H9 (cell line): ENCODE data around the gene USP43. TPM values are rescaled to one million over a fixed set of nuclear protein-coding genes. Genes with fewer than 3 reads are reported as not detected.

Experiments
- DNase-seq: peaks from one replicate; pipeline ENCODE4 v3.0.0-alpha.2; 2017
- H2AFZ ChIP-seq: one replicate; pipeline ENCODE4 v1.6.1; 2013; ENCODE audit warnings: mild to moderate bottlenecking, low read length, control low read depth, moderate library complexity
- H2AK5ac ChIP-seq: 2 replicates; pipeline ENCODE4 v1.6.1; 2013; ENCODE audit warnings: low read length, control low read depth, mixed read lengths; ENCODE audit not compliant: insufficient read length
- H2BK120ac ChIP-seq: one replicate; pipeline ENCODE4 v1.6.1; 2013; ENCODE audit warnings: low read depth, mild to moderate bottlenecking, low read length, control low read depth, inconsistent platforms; ENCODE audit not compliant: poor library complexity, severe bottlenecking
- H2BK12ac ChIP-seq: 2 replicates; pipeline ENCODE4 v1.6.1; 2013; ENCODE audit warnings: low read length, control low read depth, mixed read lengths, low read depth; ENCODE audit not compliant: insufficient read length
- H2BK15ac ChIP-seq: 2 replicates; pipeline ENCODE4 v1.6.1; 2013; ENCODE audit warnings: low read depth, low read length, control low read depth
- H2BK20ac ChIP-seq: one replicate; pipeline ENCODE4 v1.6.1; 2013; ENCODE audit warnings: low read depth, mild to moderate bottlenecking, low read length, control low read depth, inconsistent platforms; ENCODE audit not compliant: poor library complexity, severe bottlenecking
- H2BK5ac ChIP-seq: 2 replicates; pipeline ENCODE4 v1.6.1; 2013; ENCODE audit warnings: low read length, control low read depth, mixed read lengths; ENCODE audit not compliant: insufficient read length
- H3K14ac ChIP-seq: 2 replicates; pipeline ENCODE4 v1.6.1; 2013; ENCODE audit warnings: low read length, control low read depth; ENCODE audit not compliant: insufficient read depth
- H3K18ac ChIP-seq: 2 replicates; pipeline ENCODE4 v1.6.1; 2013; ENCODE audit warnings: low read depth, mild to moderate bottlenecking, mixed read lengths, low read length, control low read depth; ENCODE audit not compliant: insufficient read length
- H3K23ac ChIP-seq: 2 replicates; pipeline ENCODE4 v1.6.1; 2013; ENCODE audit warnings: low read length, control low read depth, mixed read lengths, low read depth; ENCODE audit not compliant: insufficient read length
- H3K23me2 ChIP-seq: 2 replicates; pipeline ENCODE4 v1.6.1; 2013; ENCODE audit warnings: low read depth, mild to moderate bottlenecking, mixed read lengths, low read length, control low read depth; ENCODE audit not compliant: insufficient read length, poor library complexity, severe bottlenecking
- H3K27ac ChIP-seq: 2 replicates; pipeline ENCODE4 v1.5.1; 2013; ENCODE audit warnings: low read length, control low read depth, mixed read lengths, low read depth; ENCODE audit not compliant: insufficient read length
- H3K27me3 ChIP-seq: 2 replicates; pipeline ENCODE4 v1.6.1; 2013; ENCODE audit warnings: low read length, control low read depth, inconsistent platforms; ENCODE audit not compliant: insufficient read depth
- H3K4ac ChIP-seq: 2 replicates; pipeline ENCODE4 v1.6.1; 2013; ENCODE audit warnings: low read depth, mild to moderate bottlenecking, control low read depth, inconsistent platforms, low read length, moderate library complexity
- H3K4me1 ChIP-seq: 2 replicates; pipeline ENCODE4 v1.6.1; 2013; ENCODE audit warnings: low read length, control low read depth, inconsistent platforms; ENCODE audit not compliant: insufficient read depth
- H3K4me2 ChIP-seq: 2 replicates; pipeline ENCODE4 v1.6.1; 2013; ENCODE audit warnings: low read length, control low read depth, mixed read lengths; ENCODE audit not compliant: insufficient read length, insufficient read depth
- H3K56ac ChIP-seq: 2 replicates; pipeline ENCODE4 v1.6.1; 2013; ENCODE audit warnings: low read depth, mild to moderate bottlenecking, mixed read lengths, low read length, control low read depth; ENCODE audit not compliant: insufficient read length
- H3K79me1 ChIP-seq: 2 replicates; pipeline ENCODE4 v1.6.1; 2013; ENCODE audit warnings: low read depth, mild to moderate bottlenecking, moderate library complexity, low read length, control low read depth, inconsistent platforms; ENCODE audit not compliant: insufficient read depth, poor library complexity, severe bottlenecking
- H3K79me2 ChIP-seq: 2 replicates; pipeline ENCODE4 v1.6.1; 2013; ENCODE audit warnings: low read length, control low read depth, inconsistent platforms; ENCODE audit not compliant: insufficient read depth
- H3K9ac ChIP-seq: 2 replicates; pipeline ENCODE4 v1.6.1; 2013; ENCODE audit warnings: low read length, control low read depth, mixed read lengths; ENCODE audit not compliant: insufficient read length; ENCODE audit errors: extremely low read depth
- H3K9me3 ChIP-seq: one replicate; pipeline ENCODE4 v1.6.1; 2013; ENCODE audit warnings: low read depth, low read length, inconsistent platforms; ENCODE audit not compliant: control insufficient read depth
- H3T11ph ChIP-seq: one replicate; pipeline ENCODE4 v1.6.1; 2013; ENCODE audit warnings: mild to moderate bottlenecking, low read length, control low read depth, inconsistent platforms
- H4K20me1 ChIP-seq: one replicate; pipeline ENCODE4 v1.6.1; 2013; ENCODE audit not compliant: control insufficient read depth, insufficient read length, insufficient read depth
- H4K5ac ChIP-seq: 2 replicates; pipeline ENCODE4 v1.6.1; 2013; ENCODE audit warnings: low read depth, mild to moderate bottlenecking, mixed read lengths, low read length, control low read depth; ENCODE audit not compliant: insufficient read length
- H4K8ac ChIP-seq: replicated peaks from 2 replicates; pipeline ENCODE4 v1.6.1; 2013; ENCODE audit warnings: low read length, control low read depth, mixed read lengths, low read depth; ENCODE audit not compliant: insufficient read length
- H4K91ac ChIP-seq: 2 replicates; pipeline ENCODE4 v1.6.1; 2013; ENCODE audit warnings: low read depth, mild to moderate bottlenecking, moderate library complexity, mixed read lengths, low read length, control low read depth; ENCODE audit not compliant: insufficient read length
- H3K27ac Mint-ChIP-seq, 3 experiments: 2 replicates in 2 of 3; 3 replicates in 1 of 3; pipeline ENCODE4 v1.8.0; 2020 to 2021; ENCODE audit warnings: mixed read lengths in 3 of 3, mild to moderate bottlenecking in 1 of 3, moderate library complexity in 1 of 3
- H3K27me3 Mint-ChIP-seq: 2 replicates; pipeline ENCODE4 v1.8.0; 2021; ENCODE audit warnings: low read depth, mild to moderate bottlenecking, moderate library complexity, mixed read lengths
- H3K36me3 Mint-ChIP-seq, 3 experiments: 2 replicates in 2 of 3; 3 replicates in 1 of 3; pipeline ENCODE4 v1.8.0; 2020 to 2021; ENCODE audit warnings: low read depth in 3 of 3, mixed read lengths in 3 of 3; ENCODE audit not compliant: insufficient read depth in 1 of 3
- H3K4me1 Mint-ChIP-seq, 2 experiments: 2 replicates each; pipeline ENCODE4 v1.8.0; 2020; ENCODE audit warnings: mixed read lengths in 2 of 2
- H3K4me3 Mint-ChIP-seq, 2 experiments: 2 replicates in 1 of 2; 3 replicates in 1 of 2; pipeline ENCODE4 v1.8.0; 2020 to 2021; ENCODE audit warnings: mild to moderate bottlenecking in 2 of 2, mixed read lengths in 2 of 2, moderate library complexity in 1 of 2
- H3K9me3 Mint-ChIP-seq, 2 experiments: 2 replicates in 1 of 2; 3 replicates in 1 of 2; pipeline ENCODE4 v1.8.0; 2020; ENCODE audit warnings: mild to moderate bottlenecking in 2 of 2, mixed read lengths in 2 of 2, moderate library complexity in 1 of 2
- CTCF ChIP-seq: fragments of 200-600 bp; sonication (generic); conservative IDR thresholded peaks from 3 replicates; pipeline ENCODE4 v1.8.0; 2021; ENCODE audit warnings: antibody characterized with exemption, mild to moderate bottlenecking
- WGBS: extraction: QIAGEN DNeasy Blood & Tissue Kit; methylation state at CpG from one replicate; pipeline ENCODE4 v1.1.7; 2013; ENCODE audit warnings: missing lambda C conversion rate, low lambda C conversion rate, mixed read lengths; ENCODE audit not compliant: insufficient read length; ENCODE audit errors: extremely low coverage; 5-methylcytosine and 5-hydroxymethylcytosine counted together
- total RNA-seq: library from RNA; stranded (reverse); gene quantifications from 2 replicates; pipeline ENCODE4 v1.2.1, GENCODE V29; 2021

Gene USP43
- total RNA-seq, 1 experiment from 2014 or later, result 5.2 TPM

GRCh38 chr17:9677411-9677810, 32.1 kb downstream of the USP43 start:
- Histone ChIP-seq H2BK20ac (no peak overlapping the region), H2AFZ (no peak overlapping the region)
- no CpG with 5 or more reads among the region's 7 CpGs for WGBS

More at GRCh38 chr17:9677411-9677810, 32.1 kb downstream of the USP43 start:
- H3K27ac ChIP-seq, result no peak overlapping the region
- no peak overlapping the region for H2BK15ac ChIP-seq
- no peaks in the 10 kb centered on the region for H3K4me1 Mint-ChIP-seq
- no peak overlapping the region for H2BK5ac ChIP-seq
- H3K18ac ChIP-seq, result no peak overlapping the region
- H2AK5ac ChIP-seq, result no peak overlapping the region
- no peaks in the 10 kb centered on the region for H3K4me1 ChIP-seq
- H3K27me3 Mint-ChIP-seq, result no peaks in the 10 kb centered on the region
- H3K9me3 ChIP-seq, result peaks cover 8% of the 10 kb centered on the region
- H3K4ac ChIP-seq, result no peak overlapping the region
- H3K79me1 ChIP-seq, result no peaks in the 10 kb centered on the region
- H3K4me2 ChIP-seq, result no peak overlapping the region
- H3K14ac ChIP-seq, result no peak overlapping the region
- H3K36me3 Mint-ChIP-seq, result peaks cover 13 to 29% (median 23%) of the 10 kb centered on the region in 3 experiments
- TF ChIP-seq CTCF, result no peak
- no peak overlapping the region for H4K5ac ChIP-seq
- no peak overlapping the region for H2BK120ac ChIP-seq
- no peak overlapping the region for H3K56ac ChIP-seq
- no peak for DNase-seq
- no peaks in the 10 kb centered on the region for H4K20me1 ChIP-seq
- H4K8ac ChIP-seq, result no peak overlapping the region
- no peaks in the 10 kb centered on the region for H3K27me3 ChIP-seq
- no peak overlapping the region for H2BK12ac ChIP-seq
- no peak overlapping the region for H3K9ac ChIP-seq
- no peak overlapping the region; a peak in 1 of 7 replicates for H3K27ac Mint-ChIP-seq
- H4K91ac ChIP-seq, result no peak overlapping the region
- H3T11ph ChIP-seq, result no peak overlapping the region
- no peak overlapping the region for H3K4me3 Mint-ChIP-seq
- peaks cover 13 to 16% of the 10 kb centered on the region in 2 experiments; a peak in 4 of 5 replicates for H3K9me3 Mint-ChIP-seq
- H3K23ac ChIP-seq, result no peak overlapping the region
- H3K23me2 ChIP-seq, result no peaks in the 10 kb centered on the region
- H3K79me2 ChIP-seq, result no peaks in the 10 kb centered on the region
